DND-41 (cell line): ENCODE data around the gene C3AR1.
"Not testable (repeated sequence)": the region's sequence is repeated elsewhere in the genome, so short reads cannot be mapped to it uniquely, and the experiment has no call there.

Source experiments
- ATAC-seq: fragments of 200-7000 bp; cut with Tn5 transposase; 3 replicates; pipeline ENCODE4 v1.9.1; 2021; ENCODE audit warnings: low read depth; ENCODE audit not compliant: insufficient read depth
- DNase-seq: peaks from one replicate; pipeline ENCODE4 v3.0.0-alpha.2; 2020
- H2AFZ ChIP-seq: 2 replicates; pipeline ENCODE4 v1.6.0; 2012; ENCODE audit warnings: low read depth, low read length
- H3K27ac ChIP-seq: 2 replicates; pipeline ENCODE4 v1.5.1; 2012; ENCODE audit warnings: low read length, inconsistent platforms
- H3K27me3 ChIP-seq: fragments of 200-600 bp; sonication (generic); 2 replicates; pipeline ENCODE4 v1.6.0; 2012; ENCODE audit warnings: low read length, mild to moderate bottlenecking, inconsistent platforms; ENCODE audit not compliant: insufficient read depth, poor library complexity
- H3K36me3 ChIP-seq: 2 replicates; pipeline ENCODE4 v1.5.1; 2012; ENCODE audit warnings: low read length, inconsistent platforms; ENCODE audit not compliant: insufficient read depth
- H3K4me1 ChIP-seq: 2 replicates; pipeline ENCODE4 v1.5.1; 2012; ENCODE audit warnings: mild to moderate bottlenecking, low read length; ENCODE audit not compliant: insufficient read depth
- H3K4me2 ChIP-seq: 2 replicates; pipeline ENCODE4 v1.6.0; 2012; ENCODE audit warnings: mild to moderate bottlenecking, moderate library complexity, low read length, inconsistent platforms; ENCODE audit not compliant: insufficient read depth
- H3K4me3 ChIP-seq, 2 experiments: fragments of 200-600 bp in 1 of 2; shearing (Covaris generic) in 1 of 2; 2 replicates each; pipeline ENCODE4 v1.5.1; 2012 to 2016; ENCODE audit warnings: inconsistent platforms in 2 of 2, low read length in 2 of 2, mild to moderate bottlenecking in 2 of 2, low read depth in 1 of 2, moderate library complexity in 1 of 2
- H3K79me2 ChIP-seq: 2 replicates; pipeline ENCODE4 v1.6.0; 2012; ENCODE audit warnings: low read length, inconsistent platforms; ENCODE audit not compliant: insufficient read depth
- H3K9ac ChIP-seq: 2 replicates; pipeline ENCODE4 v1.6.0; 2012; ENCODE audit warnings: low read depth, mild to moderate bottlenecking, inconsistent platforms, low read length, moderate library complexity
- H3K9me3 ChIP-seq: 2 replicates; pipeline ENCODE4 v1.5.1; 2012; ENCODE audit warnings: low read length, moderate library complexity, mild to moderate bottlenecking, inconsistent platforms; ENCODE audit not compliant: insufficient read depth, severe bottlenecking
- H4K20me1 ChIP-seq: 2 replicates; pipeline ENCODE4 v1.6.0; 2012; ENCODE audit warnings: low read length; ENCODE audit not compliant: insufficient read depth
- CTCF ChIP-seq: IDR thresholded peaks from 2 replicates; pipeline ENCODE4 v1.5.1; 2012; ENCODE audit warnings: borderline replicate concordance, low read length, moderate library complexity, mild to moderate bottlenecking; ENCODE audit not compliant: poor library complexity, severe bottlenecking; ENCODE audit errors: extremely low read depth
- EZH2 ChIP-seq: IDR thresholded peaks from 3 replicates; pipeline ENCODE4 v1.6.1; 2012; ENCODE audit warnings: borderline replicate concordance, low read depth, mild to moderate bottlenecking, moderate library complexity, low read length, inconsistent platforms; ENCODE audit not compliant: severe bottlenecking

The C3AR1 gene

GRCh38 chr12:8018666-8019581, 47.2 kb downstream of the C3AR1 start:
- Histone ChIP-seq H2AFZ (peak overlapping the region; percentile 71), H3K27me3 (peaks cover 28% of the 10 kb centered on the region), H3K4me3 (peak overlapping the region; percentile 20 to 59; a peak in 3 of 4 replicates), H3K79me2 (no peaks in the 10 kb centered on the region), H4K20me1 (no peaks in the 10 kb centered on the region), H3K4me1 (peaks cover 17% of the 10 kb centered on the region), H3K4me2 (peak overlapping the region; percentile 73), H3K27ac (no peak overlapping the region), H3K36me3 (no peaks in the 10 kb centered on the region), H3K9me3 (no peaks in the 10 kb centered on the region), H3K9ac (peak overlapping the region; percentile 41; the same call in 1 of the 2 replicates)
- DNase-seq: peak; percentile 61
- peak; percentile 90 for ATAC-seq
- peak; percentile 99 for TF ChIP-seq EZH2
- peak; percentile 11 for TF ChIP-seq CTCF

GRCh38 chr12:8018213-8018612, 47.9 kb downstream of the C3AR1 start:
- H3K9ac ChIP-seq: peak overlapping the region; percentile 41; the same call in 1 of the 2 replicates
- not testable (repeated sequence) for H4K20me1 ChIP-seq, ATAC-seq, H2AFZ ChIP-seq, H3K9me3 ChIP-seq, DNase-seq, H3K79me2 ChIP-seq, H3K36me3 ChIP-seq, H3K27ac ChIP-seq
- peaks cover 17% of the 10 kb centered on the region for H3K4me1 ChIP-seq
- H3K27me3 ChIP-seq: peaks cover 28% of the 10 kb centered on the region
- peak overlapping the region; percentile 73 for H3K4me2 ChIP-seq
- peak overlapping the region; percentile 20 to 59; a peak in 3 of 4 replicates for H3K4me3 ChIP-seq

- no peak for DNase-seq
- H3K4me3 ChIP-seq: no peak overlapping the region
- H3K9ac ChIP-seq: no peak overlapping the region
These were observed 51.3 kb downstream of the C3AR1 start for GRCh38 chr12:8014836-8015235.

More at GRCh38 chr12:8014836-8015235, 51.3 kb downstream of the C3AR1 start:
- no peak for ATAC-seq
- TF ChIP-seq CTCF (no peak), EZH2 (no peak)
- peaks cover 26% of the 10 kb centered on the region for H3K27me3 ChIP-seq
- H3K4me1 ChIP-seq: peaks cover 17% of the 10 kb centered on the region
- H4K20me1 ChIP-seq: no peaks in the 10 kb centered on the region
- H3K9me3 ChIP-seq: no peaks in the 10 kb centered on the region
- no peaks in the 10 kb centered on the region for H3K36me3 ChIP-seq
- no peak overlapping the region for H3K27ac ChIP-seq
- no peaks in the 10 kb centered on the region for H3K79me2 ChIP-seq
- H3K4me2 ChIP-seq: no peak overlapping the region
- H2AFZ ChIP-seq: no peak overlapping the region
